H1 (cell line): Measurements from ENCODE around the gene SND1. TPM values are rescaled to one million over a fixed set of nuclear protein-coding genes. Genes with fewer than 3 reads are reported as not detected.

Source experiments
- CTCF ChIA-PET: fragments of 300-600 bp; sonication (Branson Sonifier 250); formaldehyde crosslinking; loops from one replicate; lab custom pipeline; 2021; ENCODE audit not compliant: partially characterized antibody; lab: Charles Lee
- POLR2A ChIA-PET: fragments of 300-600 bp; sonication (Branson Sonifier 250); formaldehyde crosslinking; loops from one replicate; lab custom pipeline; 2021; ENCODE audit warnings: inconsistent platforms; ENCODE audit not compliant: partially characterized antibody; lab: Charles Lee
- DNase-seq, 2 experiments: peaks; one replicate each; pipeline versions ENCODE4 v3.0.0 to v3.0.0-alpha.2; 2010 to 2022; ENCODE audit warnings: low spot score in 2 of 2, low read depth in 1 of 2, mixed read lengths in 1 of 2
- FAIRE-seq: peaks from 2 replicates; lab custom pipeline; 2011; peaks lifted over from hg19 to GRCh38; lab: Jason Lieb, UNC
- H2AFZ ChIP-seq: 2 replicates; pipeline ENCODE4 v1.8.1; 2012; ENCODE audit warnings: low read length, inconsistent platforms
- H2AK5ac ChIP-seq: 2 replicates; pipeline ENCODE4 v1.6.1; 2013; ENCODE audit warnings: low read depth, low read length
- H2BK120ac ChIP-seq: replicated peaks from 2 replicates; pipeline ENCODE3; 2013; ENCODE audit warnings: low read depth, low read length, inconsistent platforms
- H2BK12ac ChIP-seq: 2 replicates; pipeline ENCODE4 v1.6.1; 2013; ENCODE audit warnings: low read depth, low read length
- H2BK15ac ChIP-seq: 2 replicates; pipeline ENCODE4 v1.6.1; 2013; ENCODE audit warnings: low read length
- H2BK20ac ChIP-seq: 2 replicates; pipeline ENCODE4 v1.6.1; 2013; ENCODE audit warnings: low read length
- H2BK5ac ChIP-seq: 2 replicates; pipeline ENCODE4 v1.6.1; 2013; ENCODE audit warnings: low read depth, low read length
- H3K14ac ChIP-seq: 2 replicates; pipeline ENCODE4 v1.6.1; 2013; ENCODE audit warnings: inconsistent platforms; ENCODE audit not compliant: insufficient read length
- H3K18ac ChIP-seq: 2 replicates; pipeline ENCODE4 v1.6.1; 2013; ENCODE audit warnings: low read length; ENCODE audit errors: extremely low read depth
- H3K23ac ChIP-seq: 2 replicates; pipeline ENCODE4 v1.6.1; 2013; ENCODE audit warnings: inconsistent platforms; ENCODE audit not compliant: insufficient read length
- H3K23me2 ChIP-seq: 2 replicates; pipeline ENCODE4 v1.6.1; 2013; ENCODE audit warnings: low read depth, low read length
- H3K27ac ChIP-seq: 2 replicates; pipeline ENCODE4 v1.6.1; 2011; ENCODE audit warnings: low read depth, low read length, inconsistent platforms
- H3K27me3 ChIP-seq, 4 experiments: replicated peaks in 1 of 4; 1 replicate in 1 of 4; 2 replicates in 3 of 4; pipeline versions ENCODE4 v1.6.1 to v1.8.1; 2011 to 2013; ENCODE audit warnings: low read length in 3 of 4, mild to moderate bottlenecking in 3 of 4, inconsistent platforms in 2 of 4, mixed read lengths in 2 of 4, moderate library complexity in 1 of 4; ENCODE audit not compliant: control insufficient read depth in 3 of 4, insufficient read depth in 3 of 4; ENCODE audit errors: extremely low read depth in 1 of 4
- H3K36me3 ChIP-seq, 4 experiments: 2 replicates each; pipeline versions ENCODE4 v1.6.1 to v1.8.1; 2011 to 2013; ENCODE audit warnings: mild to moderate bottlenecking in 4 of 4, low read length in 3 of 4, moderate library complexity in 2 of 4, control low read depth in 1 of 4, inconsistent platforms in 1 of 4; ENCODE audit not compliant: insufficient read depth in 4 of 4, control insufficient read depth in 2 of 4
- H3K4ac ChIP-seq: replicated peaks from 2 replicates; pipeline ENCODE3; 2013; ENCODE audit warnings: low read length, low read depth, mixed read lengths, inconsistent platforms; ENCODE audit not compliant: insufficient read length
- H3K4me1 ChIP-seq, 4 experiments: replicated peaks in 1 of 4; 1 replicate in 1 of 4; 2 replicates in 3 of 4; pipeline versions ENCODE4 v1.6.1 to v1.8.1; 2011 to 2013; ENCODE audit warnings: low read length in 3 of 4, inconsistent platforms in 2 of 4, mixed read lengths in 1 of 4; ENCODE audit not compliant: insufficient read depth in 4 of 4, control insufficient read depth in 3 of 4
- H3K4me2 ChIP-seq, 2 experiments: 2 replicates each; pipeline versions ENCODE4 v1.6.1 to v1.8.1; 2011 to 2013; ENCODE audit warnings: low read depth in 2 of 2, low read length in 2 of 2, control low read depth in 1 of 2, inconsistent platforms in 1 of 2, mild to moderate bottlenecking in 1 of 2; ENCODE audit not compliant: insufficient read depth in 1 of 2
- H3K4me3 ChIP-seq, 4 experiments: fragments of 200-600, 300-600 bp in 1 of 4; sonication (generic), shearing (Covaris generic), sonication (Bioruptor Twin) in 1 of 4; 2 replicates each; pipeline versions ENCODE4 v1.5.1 to v1.8.1; 2011 to 2016; ENCODE audit warnings: low read length in 4 of 4, low read depth in 3 of 4, control low read depth in 2 of 4, inconsistent platforms in 2 of 4, mild to moderate bottlenecking in 2 of 4, mixed read lengths in 1 of 4, moderate library complexity in 1 of 4; ENCODE audit not compliant: insufficient read depth in 2 of 4; ENCODE audit errors: extremely low read depth in 1 of 4
- H3K56ac ChIP-seq: replicated peaks from 2 replicates; pipeline ENCODE3; 2013; ENCODE audit warnings: low read depth, mild to moderate bottlenecking, mixed read lengths, low read length, inconsistent platforms; ENCODE audit not compliant: insufficient read length
- H3K79me1 ChIP-seq: 2 replicates; pipeline ENCODE4 v1.6.1; 2013; ENCODE audit warnings: low read depth, low read length, control low read depth
- H3K79me2 ChIP-seq, 2 experiments: 2 replicates each; pipeline versions ENCODE4 v1.6.1 to v1.8.1; 2012 to 2013; ENCODE audit warnings: low read length in 2 of 2, mild to moderate bottlenecking in 2 of 2, inconsistent platforms in 1 of 2; ENCODE audit not compliant: insufficient read depth in 2 of 2, control insufficient read depth in 1 of 2
- H3K9ac ChIP-seq, 4 experiments: replicated peaks in 1 of 4; 1 replicate in 1 of 4; 2 replicates in 3 of 4; pipeline versions ENCODE4 v1.6.1 to v1.8.1; 2011 to 2013; ENCODE audit warnings: low read depth in 3 of 4, low read length in 3 of 4, control low read depth in 2 of 4, mild to moderate bottlenecking in 2 of 4, moderate library complexity in 2 of 4, inconsistent platforms in 1 of 4; ENCODE audit errors: extremely low read depth in 1 of 4
- H3K9me3 ChIP-seq, 2 experiments: 2 replicates each; pipeline versions ENCODE4 v1.6.1 to v1.8.1; 2012 to 2013; ENCODE audit warnings: mild to moderate bottlenecking in 2 of 2, moderate library complexity in 2 of 2, control low read depth in 1 of 2, inconsistent platforms in 1 of 2, low read depth in 1 of 2, low read length in 1 of 2, mixed read lengths in 1 of 2; ENCODE audit not compliant: insufficient read depth in 2 of 2
- H4K20me1 ChIP-seq, 2 experiments: replicated peaks in 1 of 2; 2 replicates each; pipeline versions ENCODE3 to v1.8.1; 2011 to 2013; ENCODE audit warnings: inconsistent platforms in 2 of 2, low read length in 2 of 2, mild to moderate bottlenecking in 1 of 2; ENCODE audit not compliant: insufficient read depth in 2 of 2, control insufficient read depth in 1 of 2
- H4K5ac ChIP-seq: 2 replicates; pipeline ENCODE4 v1.6.1; 2013; ENCODE audit warnings: low read length, low read depth, mixed read lengths, inconsistent platforms; ENCODE audit not compliant: insufficient read length
- H4K8ac ChIP-seq: 2 replicates; pipeline ENCODE4 v1.8.0; 2013; ENCODE audit warnings: mild to moderate bottlenecking, moderate library complexity, low read length, inconsistent platforms; ENCODE audit not compliant: insufficient read depth; ENCODE audit errors: extremely low read depth
- H4K91ac ChIP-seq: replicated peaks from 2 replicates; pipeline ENCODE3; 2013; ENCODE audit warnings: low read length, mixed read lengths, inconsistent platforms; ENCODE audit not compliant: insufficient read length
- CBX5 ChIP-seq: fragments of 300-800, 300-1000 bp; sonication (generic); IDR thresholded peaks from 2 replicates; pipeline ENCODE4 v1.7.1; 2016; ENCODE audit warnings: antibody characterized with exemption, low read length, low read depth
- EGR1 ChIP-seq: IDR thresholded peaks from 2 replicates; pipeline ENCODE4 v1.6.1; 2011; ENCODE audit warnings: low read depth, low read length, borderline replicate concordance
- PHF8 ChIP-seq: fragments of 200-600 bp; sonication (generic); conservative IDR thresholded peaks from 2 replicates; pipeline ENCODE4 v1.7.1; 2012; ENCODE audit warnings: low read depth, mild to moderate bottlenecking, inconsistent platforms, low read length, moderate library complexity
- WGBS, 2 experiments: shearing (Covaris generic) in 1 of 2; methylation state at CpG; one replicate each; pipeline versions ENCODE4 v1.1.6 to v1.1.7; 2013 to 2015; ENCODE audit warnings: low lambda C conversion rate in 2 of 2, mixed read lengths in 2 of 2, inconsistent platforms in 1 of 2, low coverage in 1 of 2, missing lambda C conversion rate in 1 of 2; ENCODE audit not compliant: insufficient replicate concordance in 2 of 2, insufficient coverage in 1 of 2, insufficient read length in 1 of 2; ENCODE audit errors: extremely low coverage in 1 of 2, missing lambda C conversion rate in 1 of 2; 5-methylcytosine and 5-hydroxymethylcytosine counted together
- polyA plus RNA-seq, 7 experiments: library from polyadenylated mRNA; depleted of rRNA in 3 of 7; stranded (reverse) in 5 of 7; unstranded in 2 of 7; fragments of >200 nt in 5 of 7; fragments of 200-250 nt in 2 of 7; gene quantifications; 1 replicate in 5 of 7; 2 replicates in 1 of 7; 4 replicates in 1 of 7; pipeline versions ENCODE4 v1.2.1 to v1.2.3, GENCODE V29; 2011 to 2013; ENCODE audit warnings: missing spikeins in 2 of 7, mixed read lengths in 2 of 7
- total RNA-seq: library from RNA; stranded (reverse); fragmentation: NEBNext Ultra II Directional; extraction: Animal tissue kit (Norgen Biotek cat#: 25700); gene quantifications from 2 replicates; pipeline ENCODE4 v1.2.1, GENCODE V29; 2021

Gene SND1
- total and polyA plus RNA-seq, 2 of the 8 experiments (the other 6 are each of a cell fraction or from before 2014, with no cell fraction given): 122 to 290 TPM

DNA sequence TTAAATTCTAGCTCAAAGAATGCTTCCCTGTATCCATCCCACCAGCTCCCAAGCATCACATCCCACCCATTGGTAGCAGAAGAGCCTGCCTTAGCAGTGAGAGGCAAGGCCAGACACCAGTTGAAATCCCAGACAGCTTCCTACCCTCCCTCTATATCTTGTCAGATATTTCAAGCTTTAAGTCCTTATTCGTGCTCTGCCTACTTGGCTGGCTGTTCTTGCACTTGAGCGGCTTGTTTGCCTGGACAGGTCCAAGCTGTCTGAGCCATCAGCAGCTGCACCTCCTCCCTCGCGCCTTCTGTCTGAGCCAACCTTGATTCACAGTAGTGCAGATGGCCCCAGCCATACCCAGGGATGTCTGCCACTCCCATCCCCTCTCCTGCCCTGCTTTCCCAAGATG, 362.8 kb downstream of the SND1 start:
- CTCF ChIA-PET: interaction anchor here (0.9 to 7.3 kb wide), 10 partner anchors 10 to 386 kb away, joined by 3 to 59 read pairs (median 4); no protein-coding TSS in a partner anchor
- no peak overlapping the region for H2BK20ac ChIP-seq
- no peaks in the 10 kb centered on the region for H3K9me3 ChIP-seq
- no peak overlapping the region for H3K4me3 ChIP-seq
- H3K4ac ChIP-seq: no peak overlapping the region
- no peak overlapping the region for H3K27ac ChIP-seq
- H3K27me3 ChIP-seq: no peaks in the 10 kb centered on the region
- H4K91ac ChIP-seq: no peak overlapping the region
- no peak overlapping the region for H4K8ac ChIP-seq
- H3K4me1 ChIP-seq: peaks cover 10 to 27% (median 23%) of the 10 kb centered on the region in 4 experiments
- FAIRE-seq (no peak), DNase-seq (no peak)
- POLR2A ChIA-PET: interaction anchor here (0.9 kb wide), 1 partner anchor 16 kb away, joined by 3 read pairs; the partner anchor contains the start of gene LRRC4
- H3K79me2 ChIP-seq: no peaks in the 10 kb centered on the region
- H3K18ac ChIP-seq: no peak overlapping the region
- no peak overlapping the region for H4K5ac ChIP-seq
- H2BK15ac ChIP-seq: no peak overlapping the region
- H2BK120ac ChIP-seq: no peak overlapping the region
- no peaks in the 10 kb centered on the region for H3K23me2 ChIP-seq
- H3K9ac ChIP-seq: no peak overlapping the region
- H3K23ac ChIP-seq: no peak overlapping the region
- no peak overlapping the region for H3K4me2 ChIP-seq
- no peak overlapping the region for H2BK5ac ChIP-seq
- 91% methylated on average over 4 of the region's 4 CpGs; no CpG with 5 or more reads in 1 of the 2 experiments for WGBS, 2 experiments
- H3K79me1 ChIP-seq: no peaks in the 10 kb centered on the region; the same call in 1 of the 2 replicates
- no peak overlapping the region for H3K56ac ChIP-seq
- H2AFZ ChIP-seq: no peak overlapping the region
- peaks cover 7 to 16% of the 10 kb centered on the region in 2 experiments for H4K20me1 ChIP-seq
- no peak overlapping the region for H2BK12ac ChIP-seq
- H2AK5ac ChIP-seq: no peak overlapping the region
- no peak overlapping the region for H3K14ac ChIP-seq
- H3K36me3 ChIP-seq: 0 out of 8 replicates have a peak, but pooled peaks cover 0 to 2% (median 0%) of the 10 kb centered on the region in 4 experiments
- TF ChIP-seq CBX5 (no peak), PHF8 (no peak), EGR1 (no peak)
